ENCODE measurements around the gene YARS1. TPM values are rescaled to one million over a fixed set of nuclear protein-coding genes. Genes with fewer than 3 reads are reported as not detected.

Gene YARS1
- total RNA-seq, 1 donor from 2014 or later: 219 TPM

DNA sequence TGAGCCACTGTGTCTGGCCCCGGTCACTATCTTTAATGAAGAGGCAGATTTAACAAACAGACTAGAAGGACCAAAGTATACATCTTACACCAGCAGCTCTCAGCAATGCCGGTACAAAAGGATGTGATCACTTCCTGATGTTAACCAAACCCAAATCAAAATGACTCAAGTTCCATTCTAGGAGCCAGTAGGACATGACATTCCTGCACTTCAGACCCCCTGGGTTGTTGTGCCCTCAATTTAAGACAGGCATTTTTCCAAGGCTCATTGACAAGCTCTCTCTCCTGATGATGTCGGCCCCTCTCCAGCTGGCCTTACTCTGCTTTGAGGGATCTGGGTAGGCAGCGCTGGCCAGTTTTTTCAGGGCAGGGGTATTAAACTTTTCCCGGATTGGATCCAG lies 35.1 kb downstream of the YARS1 start:
- Histone ChIP-seq H2AFZ (ENCODE audit: low read depth, low read length) (no peak overlapping the region), H3K4me1 (ENCODE audit: insufficient read depth, low read length) (peaks cover 7% of the 10 kb centered on the region), H4K20me1 (ENCODE audit: insufficient read depth, low read length) (peaks cover 6% of the 10 kb centered on the region), H3K79me2 (ENCODE audit: insufficient read depth, low read length) (peaks cover 4% of the 10 kb centered on the region), H3K27ac (ENCODE audit: low read depth, low read length) (no peak overlapping the region), H3K9me3 (ENCODE audit: insufficient read depth, low read depth, low read length) (no peaks in the 10 kb centered on the region), H3K4me2 (ENCODE audit: low read length) (peak overlapping the region; percentile 12), H3K4me3 (ENCODE audit: insufficient read depth, low read depth, low read length) (no peak overlapping the region), H3K36me3 (ENCODE audit: insufficient read depth, low read length) (peaks cover 73% of the 10 kb centered on the region), H3K27me3 (ENCODE audit: insufficient read depth, low read length) (no peaks in the 10 kb centered on the region), H3K9ac (ENCODE audit: low read length) (peak overlapping the region; percentile 12)
- no peak overlapping the region for H3K4me3 Mint-ChIP-seq (ENCODE audit: unreplicated experiment)
- H3K27me3 Mint-ChIP-seq (ENCODE audit: low read depth, unreplicated experiment): no peaks in the 10 kb centered on the region
- peaks cover 32% of the 10 kb centered on the region for H3K36me3 Mint-ChIP-seq (ENCODE audit: low read depth, unreplicated experiment)
- DNase-seq (ENCODE audit: low read depth) (no peak), FAIRE-seq (no peak)
- H3K9me3 Mint-ChIP-seq (ENCODE audit: unreplicated experiment): no peaks in the 10 kb centered on the region
- H3K27ac Mint-ChIP-seq (ENCODE audit: unreplicated experiment): no peak overlapping the region
- TF ChIP-seq, protein P1, sequence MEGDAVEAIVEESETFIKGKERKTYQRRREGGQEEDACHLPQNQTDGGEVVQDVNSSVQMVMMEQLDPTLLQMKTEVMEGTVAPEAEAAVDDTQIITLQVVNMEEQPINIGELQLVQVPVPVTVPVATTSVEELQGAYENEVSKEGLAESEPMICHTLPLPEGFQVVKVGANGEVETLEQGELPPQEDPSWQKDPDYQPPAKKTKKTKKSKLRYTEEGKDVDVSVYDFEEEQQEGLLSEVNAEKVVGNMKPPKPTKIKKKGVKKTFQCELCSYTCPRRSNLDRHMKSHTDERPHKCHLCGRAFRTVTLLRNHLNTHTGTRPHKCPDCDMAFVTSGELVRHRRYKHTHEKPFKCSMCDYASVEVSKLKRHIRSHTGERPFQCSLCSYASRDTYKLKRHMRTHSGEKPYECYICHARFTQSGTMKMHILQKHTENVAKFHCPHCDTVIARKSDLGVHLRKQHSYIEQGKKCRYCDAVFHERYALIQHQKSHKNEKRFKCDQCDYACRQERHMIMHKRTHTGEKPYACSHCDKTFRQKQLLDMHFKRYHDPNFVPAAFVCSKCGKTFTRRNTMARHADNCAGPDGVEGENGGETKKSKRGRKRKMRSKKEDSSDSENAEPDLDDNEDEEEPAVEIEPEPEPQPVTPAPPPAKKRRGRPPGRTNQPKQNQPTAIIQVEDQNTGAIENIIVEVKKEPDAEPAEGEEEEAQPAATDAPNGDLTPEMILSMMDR (IDR thresholded peaks at IDR 0.05; ENCODE audit: insufficient read depth, low read depth, low read length): no peak
- no peak for TF ChIP-seq EZH2 (IDR thresholded peaks at IDR 0.05; ENCODE audit: insufficient read depth, low read length)
- H3K4me1 Mint-ChIP-seq (ENCODE audit: low read depth, unreplicated experiment): peaks cover 2% of the 10 kb centered on the region

GRCh38 chr1:32780628-32781234 lies 36.4 kb downstream of the YARS1 start:
- no peaks in the 10 kb centered on the region for H3K27me3 ChIP-seq (ENCODE audit: insufficient read depth, low read length)
- no peak for TF ChIP-seq EZH2 (IDR thresholded peaks at IDR 0.05; ENCODE audit: insufficient read depth, low read length)
- TF ChIP-seq, protein P1 (IDR thresholded peaks at IDR 0.05; ENCODE audit: insufficient read depth, low read depth, low read length): no peak
- peaks cover 33% of the 10 kb centered on the region for H3K36me3 Mint-ChIP-seq (ENCODE audit: low read depth, unreplicated experiment)
- H3K4me3 Mint-ChIP-seq (ENCODE audit: unreplicated experiment): no peak overlapping the region
- H3K9me3 Mint-ChIP-seq (ENCODE audit: unreplicated experiment): no peaks in the 10 kb centered on the region
- H3K27ac ChIP-seq (ENCODE audit: low read depth, low read length): no peak overlapping the region
- H3K9ac ChIP-seq (ENCODE audit: low read length): no peak overlapping the region
- H3K4me1 Mint-ChIP-seq (ENCODE audit: low read depth, unreplicated experiment): peaks cover 4% of the 10 kb centered on the region
- H3K27me3 Mint-ChIP-seq (ENCODE audit: low read depth, unreplicated experiment): no peaks in the 10 kb centered on the region
- H3K79me2 ChIP-seq (ENCODE audit: insufficient read depth, low read length): no peaks in the 10 kb centered on the region
- FAIRE-seq (no peak), DNase-seq (ENCODE audit: low read depth) (no peak)
- H3K36me3 ChIP-seq (ENCODE audit: insufficient read depth, low read length): peaks cover 62% of the 10 kb centered on the region
- no peak overlapping the region for H2AFZ ChIP-seq (ENCODE audit: low read depth, low read length)
- H3K4me2 ChIP-seq (ENCODE audit: low read length): no peak overlapping the region
- H3K9me3 ChIP-seq (ENCODE audit: insufficient read depth, low read depth, low read length): no peaks in the 10 kb centered on the region
- H3K4me1 ChIP-seq (ENCODE audit: insufficient read depth, low read length): peaks cover 11% of the 10 kb centered on the region
- H4K20me1 ChIP-seq (ENCODE audit: insufficient read depth, low read length): peaks cover 8% of the 10 kb centered on the region
- no peak overlapping the region for H3K4me3 ChIP-seq (ENCODE audit: insufficient read depth, low read depth, low read length)
- no peak overlapping the region for H3K27ac Mint-ChIP-seq (ENCODE audit: unreplicated experiment)

DNA sequence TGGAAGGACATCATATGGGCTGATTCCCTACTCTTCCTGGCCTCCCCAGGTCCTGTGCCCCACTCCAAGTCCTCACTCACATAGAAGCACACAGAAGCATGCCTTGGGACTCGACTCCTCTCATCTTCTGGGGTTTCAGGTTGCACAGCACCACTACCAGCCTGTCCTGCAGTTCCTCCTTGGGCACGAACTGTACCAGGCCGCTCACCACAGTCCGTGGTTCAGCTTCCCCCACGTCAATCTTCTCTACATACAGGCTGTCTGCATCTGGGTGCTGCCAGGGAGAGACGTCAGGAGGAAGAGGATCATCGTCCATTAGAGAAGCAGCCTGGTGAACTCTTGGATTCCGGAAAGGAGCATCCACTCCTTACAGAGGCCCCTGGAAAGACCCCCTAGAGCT lies 37.2 kb downstream of the YARS1 start:
- H3K4me1 ChIP-seq (ENCODE audit: insufficient read depth, low read length): peaks cover 18% of the 10 kb centered on the region
- no peak overlapping the region for H3K4me2 ChIP-seq (ENCODE audit: low read length)
- no peak overlapping the region for H3K9ac ChIP-seq (ENCODE audit: low read length)
- H3K27me3 ChIP-seq (ENCODE audit: insufficient read depth, low read length): no peaks in the 10 kb centered on the region
- TF ChIP-seq, protein P1 (IDR thresholded peaks at IDR 0.05; ENCODE audit: insufficient read depth, low read depth, low read length): no peak
- no peak for TF ChIP-seq EZH2 (IDR thresholded peaks at IDR 0.05; ENCODE audit: insufficient read depth, low read length)
- Mint-ChIP-seq H3K4me1 (ENCODE audit: low read depth, unreplicated experiment) (peaks cover 10% of the 10 kb centered on the region), H3K4me3 (ENCODE audit: unreplicated experiment) (no peak overlapping the region), H3K9me3 (ENCODE audit: unreplicated experiment) (no peaks in the 10 kb centered on the region), H3K27me3 (ENCODE audit: low read depth, unreplicated experiment) (no peaks in the 10 kb centered on the region), H3K27ac (ENCODE audit: unreplicated experiment) (peak overlapping the region; percentile 77), H3K36me3 (ENCODE audit: low read depth, unreplicated experiment) (peaks cover 35% of the 10 kb centered on the region)
- no peak overlapping the region for H2AFZ ChIP-seq (ENCODE audit: low read depth, low read length)
- H3K4me3 ChIP-seq (ENCODE audit: insufficient read depth, low read depth, low read length): no peak overlapping the region
- DNase-seq (ENCODE audit: low read depth): no peak
- no peak overlapping the region for H3K27ac ChIP-seq (ENCODE audit: low read depth, low read length)
- H3K36me3 ChIP-seq (ENCODE audit: insufficient read depth, low read length): peaks cover 66% of the 10 kb centered on the region
- H3K9me3 ChIP-seq (ENCODE audit: insufficient read depth, low read depth, low read length): no peaks in the 10 kb centered on the region
- peaks cover 15% of the 10 kb centered on the region for H4K20me1 ChIP-seq (ENCODE audit: insufficient read depth, low read length)
- no peak for FAIRE-seq
- H3K79me2 ChIP-seq (ENCODE audit: insufficient read depth, low read length): no peaks in the 10 kb centered on the region

Data from astrocyte (in vitro differentiated cells and primary cell).